T-helper 2 cell treated with Interferon-gamma antibody and Interleukin-4, amounts not matched to agents 5 μg/mL and 100 μg/mL, for 36 hours (primary cell): ENCODE measurements around the gene ZNF641.
"Not testable (repeated sequence)": the region's sequence is repeated elsewhere in the genome, so short reads cannot be mapped to it uniquely, and the experiment has no call there.

ENCODE experiments used
- DNase-seq: peaks from one replicate; pipeline ENCODE4 v3.0.0; 2021; ENCODE audit warnings: low spot score
- H3K27ac Mint-ChIP-seq: one replicate; pipeline ENCODE4 v1.8.0; 2021; ENCODE audit warnings: mild to moderate bottlenecking, mixed read lengths
- H3K27me3 Mint-ChIP-seq: one replicate; pipeline ENCODE4 v1.8.0; 2021; ENCODE audit warnings: low read depth, mixed read lengths
- H3K36me3 Mint-ChIP-seq: one replicate; pipeline ENCODE4 v1.8.0; 2021; ENCODE audit warnings: low read depth, mixed read lengths
- H3K4me1 Mint-ChIP-seq: one replicate; pipeline ENCODE4 v1.8.0; 2021; ENCODE audit warnings: low read depth, mixed read lengths
- H3K4me3 Mint-ChIP-seq: one replicate; pipeline ENCODE4 v1.8.0; 2022; ENCODE audit warnings: mild to moderate bottlenecking, moderate library complexity, mixed read lengths
- H3K9me3 Mint-ChIP-seq: one replicate; pipeline ENCODE4 v1.8.0; 2021; ENCODE audit warnings: mixed read lengths

The ZNF641 gene

GRCh38 chr12:48352157-48352760, 1.5 kb upstream of the ZNF641 start:
- Mint-ChIP-seq H3K4me1 (peaks cover 19% of the 10 kb centered on the region), H3K36me3 (peaks cover 8% of the 10 kb centered on the region), H3K4me3 (no peak overlapping the region), H3K27ac (no peak overlapping the region), H3K9me3 (no peaks in the 10 kb centered on the region), H3K27me3 (peaks cover 6% of the 10 kb centered on the region)
- DNase-seq = no peak

DNA sequence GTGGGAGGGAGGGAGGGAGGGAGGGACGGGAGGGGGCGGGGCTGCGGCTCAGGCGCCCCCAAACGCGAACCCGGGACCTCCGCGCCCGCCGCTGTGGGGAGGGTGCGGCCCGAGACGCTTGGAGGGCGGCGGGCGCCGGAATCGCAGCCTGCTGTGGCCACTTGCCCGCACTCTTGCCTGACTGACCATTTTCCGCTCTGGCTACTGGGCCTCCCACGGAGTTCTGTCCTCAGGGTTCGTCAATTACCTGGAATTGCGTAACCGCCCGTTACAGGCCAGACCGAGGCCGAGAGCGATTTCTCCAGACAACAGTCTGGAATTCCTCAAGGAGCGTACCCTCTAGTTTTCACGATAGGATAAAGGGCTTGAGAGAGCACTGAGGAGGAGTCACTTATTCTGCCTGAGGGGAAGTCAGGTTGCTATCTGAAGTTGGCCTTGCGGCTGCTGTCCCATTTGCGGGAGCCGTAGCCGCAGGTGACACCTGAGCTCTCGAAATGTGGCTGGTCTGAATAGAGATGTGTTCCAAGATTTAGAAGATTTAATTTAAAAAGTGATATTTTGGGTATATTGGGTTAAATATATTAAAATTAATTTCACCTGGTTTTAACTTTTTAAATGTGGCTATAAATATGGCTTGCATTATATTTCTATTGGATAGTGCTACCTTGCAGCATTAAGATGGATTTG, 446 bp upstream of the ZNF641 start:
- peaks cover 19% of the 10 kb centered on the region for H3K4me1 Mint-ChIP-seq

DNA sequence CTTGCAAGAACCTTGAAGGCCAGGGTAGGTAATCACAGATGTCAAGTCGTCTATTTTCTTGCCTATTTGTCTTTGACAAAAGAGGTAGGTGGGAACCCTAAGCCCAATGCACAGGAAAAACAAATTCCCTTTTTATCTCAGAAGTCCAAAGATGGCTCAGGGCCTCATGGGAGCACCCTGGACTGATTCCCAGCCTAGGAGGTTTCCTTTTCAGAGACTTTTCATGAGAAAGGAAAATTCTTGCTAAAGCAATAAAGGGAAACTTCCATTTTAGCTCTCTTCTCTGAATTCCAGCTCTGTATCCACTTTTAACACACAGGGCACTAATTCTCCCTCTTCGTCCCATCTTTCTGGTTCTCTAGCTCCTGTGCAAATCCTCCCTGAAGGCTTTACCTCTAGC, 1.2 kb downstream of the ZNF641 start:
- Mint-ChIP-seq H3K4me3 (peak overlapping the region; percentile 95), H3K4me1 (peaks cover 19% of the 10 kb centered on the region), H3K27me3 (peaks cover 6% of the 10 kb centered on the region), H3K36me3 (peaks cover 33% of the 10 kb centered on the region), H3K27ac (no peak overlapping the region), H3K9me3 (no peaks in the 10 kb centered on the region)
- DNase-seq = no peak

More for the DNA sequence above, 446 bp upstream of the ZNF641 start:
- H3K4me3 Mint-ChIP-seq = peak overlapping the region; percentile 80
- H3K36me3 Mint-ChIP-seq = peaks cover 19% of the 10 kb centered on the region
- peaks cover 6% of the 10 kb centered on the region for H3K27me3 Mint-ChIP-seq
- no peak for DNase-seq
- no peaks in the 10 kb centered on the region for H3K9me3 Mint-ChIP-seq
- peak overlapping the region; percentile 55 for H3K27ac Mint-ChIP-seq

DNA sequence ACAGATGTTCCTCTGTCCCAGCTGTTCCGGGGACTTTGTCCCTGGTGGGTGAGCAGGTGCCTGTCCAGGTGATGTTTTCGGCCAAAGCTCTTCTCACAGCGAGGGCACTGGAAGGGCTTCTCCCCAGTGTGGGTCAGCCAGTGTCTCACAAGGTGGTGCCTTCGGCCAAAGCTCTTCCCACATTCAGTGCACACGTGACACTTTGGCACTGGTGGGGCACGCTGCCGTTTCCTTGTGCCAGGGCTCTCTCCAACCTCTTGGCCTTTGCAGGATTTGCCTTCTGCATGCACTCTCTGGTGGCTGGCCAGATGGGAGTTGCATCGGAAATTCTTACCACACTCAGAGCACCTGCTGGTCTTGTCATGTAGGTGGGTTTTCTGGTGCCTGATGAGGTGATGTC, 7.7 kb downstream of the ZNF641 start:
- Mint-ChIP-seq H3K36me3 (peaks cover 40% of the 10 kb centered on the region), H3K9me3 (no peaks in the 10 kb centered on the region), H3K4me1 (no peaks in the 10 kb centered on the region), H3K27ac (no peak overlapping the region), H3K4me3 (no peak overlapping the region), H3K27me3 (no peaks in the 10 kb centered on the region)
- DNase-seq = no peak

DNA sequence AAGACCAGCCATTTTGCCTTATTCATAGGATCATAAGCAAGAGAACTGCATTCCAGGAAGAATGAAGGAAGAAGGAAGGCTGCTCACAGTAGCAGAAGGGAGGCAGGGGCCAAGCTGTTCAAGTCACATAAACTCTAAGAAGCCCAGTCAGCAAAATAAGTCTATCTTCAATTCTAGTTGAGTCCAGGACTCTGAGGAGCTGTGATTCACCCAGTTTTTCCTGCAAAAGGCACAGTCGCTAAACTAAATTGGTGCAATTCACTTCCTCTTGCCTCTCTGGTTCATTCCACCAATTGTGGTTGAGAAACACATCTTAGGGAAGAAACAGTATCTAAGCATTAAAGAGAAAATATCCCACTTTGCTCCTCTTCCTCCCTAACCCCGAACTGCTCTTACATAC, 9.8 kb downstream of the ZNF641 start:
- no peaks in the 10 kb centered on the region for H3K9me3 Mint-ChIP-seq
- no peak overlapping the region for H3K27ac Mint-ChIP-seq

DNA sequence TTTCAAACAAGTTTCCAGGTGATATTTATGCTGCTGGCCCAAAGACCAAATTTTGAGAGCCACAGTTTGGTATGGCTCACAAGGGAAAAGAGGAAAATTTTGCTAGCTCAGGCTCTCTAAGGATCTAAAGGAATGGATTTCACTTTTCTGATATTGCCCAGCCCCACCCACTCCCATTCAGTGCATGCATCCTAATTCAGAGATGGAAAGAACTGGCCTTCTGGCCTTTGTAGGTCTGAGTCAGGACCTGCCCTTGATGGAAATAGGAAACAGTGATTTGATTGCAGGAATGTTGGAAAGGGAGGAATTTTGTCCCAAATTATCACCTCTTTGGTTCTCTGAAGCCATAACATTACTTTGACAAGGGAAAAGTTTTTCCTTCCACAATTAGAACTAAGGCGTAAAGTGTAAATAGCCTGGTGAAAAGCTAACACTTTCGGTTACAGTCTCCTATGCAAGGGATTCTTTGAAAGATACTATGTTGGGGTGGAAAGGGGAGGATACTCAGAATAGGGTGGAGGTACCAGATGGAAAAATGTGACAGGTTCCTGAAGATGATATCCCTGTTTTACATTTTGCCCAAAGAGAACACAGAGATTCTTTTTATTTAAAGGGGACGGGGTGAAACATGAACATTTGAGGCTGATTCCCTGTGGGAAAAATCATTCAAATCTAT, 11.1 kb downstream of the ZNF641 start:
- H3K4me1 Mint-ChIP-seq = no peaks in the 10 kb centered on the region
- H3K4me3 Mint-ChIP-seq = no peak overlapping the region
- no peaks in the 10 kb centered on the region for H3K27me3 Mint-ChIP-seq
- H3K36me3 Mint-ChIP-seq = peaks cover 13% of the 10 kb centered on the region
- DNase-seq = no peak
- no peaks in the 10 kb centered on the region for H3K9me3 Mint-ChIP-seq
- H3K27ac Mint-ChIP-seq = no peak overlapping the region

More for the DNA sequence above, 9.8 kb downstream of the ZNF641 start:
- no peaks in the 10 kb centered on the region for H3K4me1 Mint-ChIP-seq
- peaks cover 25% of the 10 kb centered on the region for H3K36me3 Mint-ChIP-seq
- H3K4me3 Mint-ChIP-seq = no peak overlapping the region
- no peak for DNase-seq
- no peaks in the 10 kb centered on the region for H3K27me3 Mint-ChIP-seq

DNA sequence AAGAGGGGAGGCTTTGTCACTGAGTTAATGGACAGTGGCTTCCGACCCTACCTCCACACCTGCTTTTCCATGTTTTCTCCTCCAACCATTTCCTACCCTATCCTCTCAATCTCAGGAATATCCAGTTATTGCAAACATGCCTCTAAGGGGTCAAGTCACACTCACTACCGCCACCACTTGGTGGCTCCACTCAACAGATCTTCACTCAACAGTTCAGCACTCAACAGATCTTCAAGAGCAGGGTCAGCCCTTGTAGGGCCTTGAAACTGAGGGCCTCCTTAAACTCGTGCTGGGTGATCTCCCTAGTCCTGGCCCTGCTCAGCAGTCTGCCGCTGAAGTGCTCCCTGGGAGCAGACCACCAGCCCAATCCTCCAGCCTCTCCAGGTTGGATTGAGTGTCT, 14.2 kb downstream of the ZNF641 start:
- DNase-seq = no peak
- Mint-ChIP-seq H3K4me1 (no peaks in the 10 kb centered on the region), H3K36me3 (peaks cover 3% of the 10 kb centered on the region), H3K4me3 (no peak overlapping the region), H3K9me3 (no peaks in the 10 kb centered on the region), H3K27me3 (no peaks in the 10 kb centered on the region), H3K27ac (no peak overlapping the region)

DNA sequence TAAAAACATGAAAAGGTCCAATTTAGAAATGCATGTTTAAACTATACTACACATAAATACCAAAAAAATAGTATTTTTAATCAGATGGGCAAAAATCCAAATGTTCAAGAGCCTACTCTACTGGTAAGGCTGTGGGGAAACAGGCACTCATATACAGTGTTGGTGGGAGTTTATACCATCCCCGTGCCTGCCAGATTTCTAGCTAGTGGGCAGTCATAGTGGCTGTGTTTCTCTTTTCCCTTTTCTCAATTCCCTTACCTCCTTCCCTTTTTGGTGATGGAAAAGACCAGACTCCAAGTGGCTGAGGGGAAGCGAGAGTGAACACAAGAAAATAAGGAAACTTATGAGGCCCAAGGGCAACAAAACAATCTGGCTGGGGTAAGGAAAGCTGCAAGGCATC, 14.7 kb downstream of the ZNF641 start:
- H3K36me3 Mint-ChIP-seq = peaks cover 3% of the 10 kb centered on the region
- DNase-seq = no peak
- H3K4me3 Mint-ChIP-seq = no peak overlapping the region
- no peaks in the 10 kb centered on the region for H3K4me1 Mint-ChIP-seq
- no peak overlapping the region for H3K27ac Mint-ChIP-seq
- no peaks in the 10 kb centered on the region for H3K9me3 Mint-ChIP-seq
- no peaks in the 10 kb centered on the region for H3K27me3 Mint-ChIP-seq

DNA sequence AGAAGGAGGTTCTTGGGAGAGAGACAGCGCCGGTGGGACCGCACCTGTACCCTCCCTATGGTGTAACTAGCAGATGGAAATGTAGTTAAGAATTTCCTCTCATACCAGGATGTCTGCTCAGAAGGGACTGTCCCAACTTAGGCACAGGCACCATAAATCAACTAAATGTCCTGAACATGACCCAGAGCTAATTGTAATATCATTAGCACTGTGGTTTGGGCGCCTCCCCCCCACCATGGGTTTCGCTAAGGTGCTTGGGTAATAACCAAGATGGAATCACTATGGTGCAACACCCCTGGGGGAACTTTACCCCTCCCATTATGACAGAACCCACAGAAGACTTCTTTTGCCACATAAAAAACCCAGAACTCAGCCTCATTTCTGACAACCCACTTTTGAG, 15.9 kb downstream of the ZNF641 start:
- Mint-ChIP-seq H3K27me3 (no peaks in the 10 kb centered on the region), H3K36me3 (no peaks in the 10 kb centered on the region), H3K27ac (no peak overlapping the region), H3K4me3 (no peak overlapping the region), H3K4me1 (no peaks in the 10 kb centered on the region), H3K9me3 (no peaks in the 10 kb centered on the region)
- no peak for DNase-seq

- not testable (repeated sequence) for H3K4me1 Mint-ChIP-seq, H3K36me3 Mint-ChIP-seq, H3K9me3 Mint-ChIP-seq, H3K27ac Mint-ChIP-seq, H3K27me3 Mint-ChIP-seq, DNase-seq, H3K4me3 Mint-ChIP-seq
These were observed 17.0 kb downstream of the ZNF641 start for GRCh38 chr12:48333680-48334079.

GRCh38 chr12:48331399-48331798, 19.3 kb downstream of the ZNF641 start:
- Mint-ChIP-seq H3K27me3 (no peaks in the 10 kb centered on the region), H3K4me3 (no peak overlapping the region), H3K9me3 (no peaks in the 10 kb centered on the region), H3K27ac (no peak overlapping the region), H3K36me3 (no peaks in the 10 kb centered on the region), H3K4me1 (no peaks in the 10 kb centered on the region)
- no peak for DNase-seq

GRCh38 chr12:48329199-48329939, 21.4 kb downstream of the ZNF641 start:
- Mint-ChIP-seq H3K4me3 (no peak overlapping the region), H3K4me1 (no peaks in the 10 kb centered on the region), H3K36me3 (no peaks in the 10 kb centered on the region), H3K27me3 (peaks cover 2% of the 10 kb centered on the region), H3K27ac (no peak overlapping the region), H3K9me3 (no peaks in the 10 kb centered on the region)
- no peak for DNase-seq

GRCh38 chr12:48316491-48316890, 34.2 kb downstream of the ZNF641 start:
- DNase-seq = no peak
- peaks cover 14% of the 10 kb centered on the region for H3K9me3 Mint-ChIP-seq
- no peaks in the 10 kb centered on the region for H3K36me3 Mint-ChIP-seq
- no peaks in the 10 kb centered on the region for H3K4me1 Mint-ChIP-seq
- peaks cover 2% of the 10 kb centered on the region for H3K27me3 Mint-ChIP-seq
- H3K27ac Mint-ChIP-seq = no peak overlapping the region
- no peak overlapping the region for H3K4me3 Mint-ChIP-seq

DNA sequence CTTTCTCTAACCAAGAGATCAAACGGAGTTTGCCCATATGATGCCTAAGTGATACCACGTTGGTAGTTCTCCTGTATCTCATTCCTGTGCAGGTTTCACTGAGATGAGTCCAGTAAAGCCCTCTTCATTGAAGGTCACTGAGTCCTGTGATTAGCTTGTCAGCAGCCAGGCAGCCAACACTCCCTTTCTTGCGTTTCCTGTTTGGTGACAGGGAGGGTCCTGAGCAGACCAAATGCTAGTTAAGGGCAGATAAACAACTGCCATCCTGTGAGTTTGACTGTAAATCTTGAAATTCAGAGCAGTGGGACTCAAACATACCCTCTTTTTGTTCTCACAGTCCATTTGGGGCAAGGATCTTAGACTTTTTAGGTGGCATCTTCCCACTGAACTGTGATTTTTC, 39.4 kb downstream of the ZNF641 start:
- Mint-ChIP-seq H3K9me3 (peaks cover 4% of the 10 kb centered on the region), H3K4me1 (no peaks in the 10 kb centered on the region), H3K27ac (no peak overlapping the region), H3K4me3 (no peak overlapping the region), H3K27me3 (peaks cover 5% of the 10 kb centered on the region), H3K36me3 (no peaks in the 10 kb centered on the region)
- no peak for DNase-seq
